Measurements from ENCODE around the gene MBD3.
"Not testable (repeated sequence)": the region's sequence is repeated elsewhere in the genome, so short reads cannot be mapped to it uniquely, and the experiment has no call there.

The MBD3 gene, protein sequence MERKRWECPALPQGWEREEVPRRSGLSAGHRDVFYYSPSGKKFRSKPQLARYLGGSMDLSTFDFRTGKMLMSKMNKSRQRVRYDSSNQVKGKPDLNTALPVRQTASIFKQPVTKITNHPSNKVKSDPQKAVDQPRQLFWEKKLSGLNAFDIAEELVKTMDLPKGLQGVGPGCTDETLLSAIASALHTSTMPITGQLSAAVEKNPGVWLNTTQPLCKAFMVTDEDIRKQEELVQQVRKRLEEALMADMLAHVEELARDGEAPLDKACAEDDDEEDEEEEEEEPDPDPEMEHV

DNA sequence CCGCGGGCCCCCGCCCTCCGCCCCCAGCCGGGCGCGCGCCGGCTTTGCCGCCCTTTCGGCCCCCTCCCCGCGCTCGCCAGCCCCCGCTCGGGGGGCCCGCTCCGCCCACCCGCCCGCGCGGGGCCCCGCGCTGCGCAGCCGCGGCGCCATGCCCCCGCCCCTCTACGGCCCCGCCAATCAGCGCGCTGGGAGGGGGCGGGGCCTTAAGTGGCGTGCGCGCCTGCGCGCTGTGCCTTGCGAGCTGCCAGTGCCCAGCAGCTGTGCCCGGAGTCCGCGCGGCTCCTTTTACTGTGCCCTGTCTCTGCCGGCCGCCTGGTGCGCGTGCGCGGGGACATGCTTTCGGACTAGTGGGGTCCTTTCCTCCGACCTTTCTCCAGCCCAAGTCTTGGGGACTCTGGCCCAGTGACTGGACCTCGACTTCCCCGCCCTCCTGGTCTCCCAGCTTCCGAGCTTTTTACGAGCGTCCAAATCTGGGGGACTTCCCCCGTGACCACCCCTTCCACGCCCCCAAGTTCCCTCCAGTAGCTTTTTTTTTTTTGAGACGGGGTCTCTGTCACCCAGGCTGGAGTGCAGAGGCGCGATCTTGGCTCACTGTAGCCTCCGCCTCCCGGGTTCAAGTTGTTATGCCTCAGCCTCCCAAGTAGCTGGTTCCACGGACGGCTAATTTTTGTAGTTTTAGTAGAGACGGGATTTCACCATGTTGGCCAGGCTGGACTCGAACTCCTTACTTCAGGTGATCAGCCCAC lies at the start of gene MBD3:
MBD3 (minus strand) TSS at position 111 of the 746 bp plus-strand sequence. CDS start 234 bp downstream, outside the sequence.
- peak; percentile 95 to 97 (median 96) for DNase-seq

DNA sequence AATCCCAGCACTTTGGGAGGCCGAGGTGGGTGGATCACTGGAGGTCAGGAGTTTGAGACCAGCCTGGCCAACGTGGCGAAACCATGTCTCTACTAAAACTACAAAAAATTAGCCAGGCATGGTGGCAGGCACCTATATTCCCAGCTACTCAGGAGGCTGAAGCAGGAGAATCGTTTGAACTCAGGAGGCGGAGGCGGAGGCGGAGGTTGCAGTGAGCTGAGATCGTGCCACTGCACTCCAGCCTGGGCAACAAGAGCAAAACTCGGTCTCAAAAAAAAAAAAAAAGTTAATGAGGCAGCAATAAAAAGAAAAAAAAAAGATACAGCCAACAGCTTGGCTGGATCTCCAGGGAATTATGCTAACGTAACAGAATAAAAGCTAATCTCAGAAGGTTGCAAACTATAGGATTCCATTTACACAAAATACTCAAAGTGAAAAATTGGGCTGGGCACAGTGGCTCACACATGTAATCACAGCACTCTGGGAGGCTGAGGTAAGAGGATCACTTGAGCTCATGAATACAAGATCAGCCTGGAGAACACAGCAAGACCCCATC lies 48.3 kb upstream of the MBD3 start:
- not testable (repeated sequence) for DNase-seq

DNA sequence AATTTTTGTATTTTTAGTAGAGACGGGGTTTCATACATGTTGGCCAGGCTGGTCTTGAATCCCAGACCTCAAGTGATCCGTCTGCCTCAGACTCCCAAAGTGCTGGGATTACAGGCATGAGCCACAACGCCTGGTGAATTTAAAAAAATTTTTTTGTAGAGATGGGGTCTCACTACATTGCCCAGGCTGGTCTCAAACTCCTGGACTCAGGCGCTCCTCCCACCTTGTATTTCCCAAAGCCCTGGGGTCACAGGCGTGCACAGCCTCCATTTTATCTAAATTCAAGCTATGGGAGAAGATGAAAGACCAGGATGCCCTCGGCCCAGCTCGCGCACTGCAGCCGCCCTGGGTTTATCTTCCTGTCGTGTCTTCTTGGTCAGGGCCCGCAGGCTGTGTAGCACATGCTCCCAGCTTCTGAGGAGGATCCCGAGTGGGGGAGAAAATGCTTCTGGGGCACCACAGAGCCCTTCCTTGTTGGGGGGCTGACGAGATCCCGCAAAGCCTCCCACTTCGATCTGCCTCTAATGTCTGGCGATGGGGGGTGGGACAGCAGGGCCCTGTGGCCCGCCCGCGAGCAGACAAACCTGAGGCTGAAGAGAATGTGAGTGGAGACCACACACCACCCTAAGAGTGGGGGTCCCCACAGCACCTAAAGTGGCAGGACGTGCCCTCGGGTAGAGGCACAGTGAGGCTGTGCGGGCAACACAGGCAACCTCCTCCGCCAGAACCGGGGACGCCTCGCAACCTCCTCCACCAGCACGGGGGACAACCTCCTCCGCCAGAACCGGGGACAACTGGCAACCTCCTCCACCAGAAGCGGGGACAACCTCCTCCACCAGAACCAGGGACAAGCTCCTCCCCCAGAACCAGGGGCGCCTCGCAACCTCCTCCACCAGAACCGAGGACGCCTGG lies 43.9 kb upstream of the MBD3 start:
- no peak for DNase-seq

DNA sequence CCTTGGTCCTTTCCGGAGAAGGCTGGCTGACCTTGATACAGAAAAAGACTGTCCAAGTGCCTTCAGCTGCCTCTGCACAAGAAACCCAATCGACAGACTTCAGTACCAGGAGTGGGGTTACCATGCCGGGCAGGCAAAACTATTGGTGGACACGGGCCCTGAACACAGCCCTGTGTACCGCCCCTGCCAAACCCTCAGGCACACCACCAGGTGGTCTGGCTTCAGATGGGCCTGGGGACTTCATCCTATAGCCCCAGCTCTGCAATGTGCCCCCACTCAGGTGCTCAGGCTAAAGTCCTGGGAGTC lies 42.2 kb upstream of the MBD3 start:
- no peak for DNase-seq

DNA sequence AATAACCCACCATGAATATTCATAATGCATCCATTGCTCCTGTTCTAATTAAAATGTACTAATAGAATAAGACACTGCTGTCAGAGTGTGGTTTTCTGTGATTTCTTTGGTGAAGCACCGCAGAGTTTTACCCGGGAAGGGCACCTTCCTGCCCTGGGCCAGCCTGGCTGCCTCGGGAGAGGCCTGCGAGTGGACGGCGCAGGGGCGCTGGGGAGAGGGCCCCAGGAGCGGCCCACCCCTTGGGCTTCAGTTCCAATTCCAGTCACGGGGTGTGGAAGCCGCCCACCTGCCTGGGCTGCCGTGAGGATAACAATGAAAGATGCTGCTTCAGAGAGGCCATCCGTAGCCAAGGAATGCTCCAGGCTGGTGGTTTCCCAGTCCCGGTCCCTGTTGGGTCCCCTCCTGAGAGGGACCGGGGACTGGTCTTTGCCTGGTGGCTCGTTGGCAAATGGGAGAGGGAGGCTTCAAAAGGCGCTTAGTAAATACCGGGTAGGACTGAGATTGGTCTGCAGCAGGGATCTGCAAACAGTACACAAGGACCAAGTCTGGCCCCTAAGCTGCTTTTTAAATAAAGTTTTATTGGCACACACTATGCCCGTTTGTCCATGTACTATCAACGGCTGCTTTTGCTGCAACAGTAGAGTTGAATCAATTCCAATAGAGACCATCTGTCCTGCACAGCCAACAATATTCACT lies 41.7 kb upstream of the MBD3 start:
- no peak for DNase-seq

DNA sequence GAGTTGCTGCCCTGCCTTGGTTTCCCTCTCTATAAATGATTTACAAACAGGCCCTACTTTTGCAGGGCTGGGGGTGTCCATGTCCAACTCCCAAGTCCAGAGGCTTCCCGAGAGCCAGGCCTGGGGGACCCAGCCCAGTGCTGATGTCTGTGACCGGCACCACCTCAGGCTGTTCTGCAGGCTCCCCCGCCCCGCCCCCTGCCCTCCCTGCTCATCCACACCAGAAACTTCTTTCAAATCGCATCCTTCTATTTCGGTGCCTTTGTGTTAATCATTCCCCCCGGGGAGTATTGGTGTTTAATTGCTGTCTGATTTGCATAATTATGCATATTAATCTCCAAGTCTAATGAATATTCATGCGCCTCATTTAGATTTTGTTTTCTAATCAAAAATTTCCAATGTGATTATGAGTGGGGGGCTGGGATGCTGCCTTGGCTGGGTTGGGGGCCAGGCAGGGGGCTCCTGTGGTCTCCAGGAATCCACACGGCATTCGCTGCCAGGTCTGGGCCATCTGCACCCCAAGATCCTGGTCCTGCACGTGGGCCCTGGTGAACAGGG lies 40.7 kb upstream of the MBD3 start:
- no peak for DNase-seq

DNA sequence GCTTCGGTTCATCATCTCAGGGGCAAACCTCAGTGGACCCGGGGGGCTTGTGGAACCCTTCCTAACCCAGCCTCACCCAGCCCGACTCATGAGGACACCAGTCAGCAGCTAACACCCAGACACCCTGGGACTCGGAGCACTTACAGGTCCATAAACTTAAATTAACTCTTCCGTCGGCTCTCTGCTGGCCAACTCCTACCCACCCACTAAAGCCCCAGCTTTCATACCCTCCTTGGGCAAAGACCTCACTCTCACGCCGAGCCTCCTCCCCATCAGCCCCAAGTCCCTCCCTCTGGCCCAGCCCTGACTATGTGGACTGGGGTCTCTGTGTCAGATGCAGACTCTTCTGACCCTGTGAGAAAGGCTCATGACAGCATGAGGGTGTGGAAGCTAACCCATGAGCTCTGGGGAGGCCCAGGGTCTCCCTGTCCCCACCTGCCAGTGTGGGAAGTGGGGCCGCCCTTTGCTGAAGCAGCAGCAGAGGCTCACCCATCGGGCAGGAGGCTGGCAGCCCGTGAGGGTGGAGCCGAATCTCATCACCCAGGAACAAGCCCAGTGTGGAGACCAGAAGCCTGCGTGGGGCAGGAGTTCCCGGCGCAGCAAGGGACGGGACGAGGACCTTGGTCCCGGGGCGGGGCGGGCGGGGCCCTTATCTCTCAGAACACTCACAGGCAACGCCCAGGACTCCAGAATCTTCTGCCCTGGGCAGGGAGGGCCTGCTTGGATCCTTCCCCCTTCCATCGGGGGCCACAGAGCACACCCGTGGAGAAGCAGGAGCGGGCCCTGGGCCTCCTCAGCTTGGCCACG lies 40.0 kb upstream of the MBD3 start:
- no peak for DNase-seq

DNA sequence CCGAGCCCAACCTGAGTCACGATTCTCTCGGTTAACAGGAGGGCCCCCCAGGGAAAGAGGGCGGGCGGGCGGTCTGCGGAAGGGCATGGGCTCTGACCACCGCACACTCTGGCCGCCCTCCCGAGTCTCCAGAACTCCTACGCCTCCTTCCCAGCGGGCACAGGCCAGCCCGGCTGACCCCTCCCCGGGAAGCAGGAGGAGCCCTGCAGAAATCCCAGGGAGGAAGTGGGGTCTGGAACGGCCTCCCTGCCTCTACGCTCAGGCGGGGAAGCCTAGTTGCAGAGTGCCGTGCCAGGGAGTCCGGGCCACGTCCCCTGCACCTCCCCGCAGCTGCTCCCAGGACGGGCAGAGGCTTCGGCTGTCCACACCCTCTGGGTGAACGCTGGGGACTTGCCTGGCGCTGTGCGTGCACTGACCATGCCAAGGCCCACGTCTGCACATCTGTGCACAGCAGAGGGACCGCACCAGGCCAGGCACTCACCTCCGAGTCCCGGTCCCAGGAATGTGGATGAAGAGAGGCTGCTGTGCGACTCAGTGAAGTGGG lies 39.0 kb upstream of the MBD3 start:
- no peak for DNase-seq

DNA sequence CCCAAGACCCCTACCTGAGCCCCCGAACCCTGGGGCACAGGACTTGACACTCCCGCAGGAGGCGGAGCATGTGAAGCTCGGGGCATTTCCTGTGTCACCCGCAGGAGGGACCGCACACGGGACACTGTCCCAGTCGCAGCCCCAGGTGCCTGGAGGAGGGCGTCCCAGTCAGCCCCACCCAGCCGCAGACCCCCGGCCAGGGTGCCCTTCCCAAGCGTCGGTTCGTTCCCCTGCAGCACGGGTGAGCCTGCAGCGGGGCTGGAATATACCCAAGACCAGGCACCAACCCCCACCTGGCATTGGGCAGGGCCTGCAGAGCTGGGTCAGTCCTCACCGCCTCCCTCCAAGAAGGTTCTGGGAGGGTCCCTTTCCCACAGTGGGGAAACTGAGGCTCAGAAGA lies 38.1 kb upstream of the MBD3 start:
- DNase-seq, result no peak

DNA sequence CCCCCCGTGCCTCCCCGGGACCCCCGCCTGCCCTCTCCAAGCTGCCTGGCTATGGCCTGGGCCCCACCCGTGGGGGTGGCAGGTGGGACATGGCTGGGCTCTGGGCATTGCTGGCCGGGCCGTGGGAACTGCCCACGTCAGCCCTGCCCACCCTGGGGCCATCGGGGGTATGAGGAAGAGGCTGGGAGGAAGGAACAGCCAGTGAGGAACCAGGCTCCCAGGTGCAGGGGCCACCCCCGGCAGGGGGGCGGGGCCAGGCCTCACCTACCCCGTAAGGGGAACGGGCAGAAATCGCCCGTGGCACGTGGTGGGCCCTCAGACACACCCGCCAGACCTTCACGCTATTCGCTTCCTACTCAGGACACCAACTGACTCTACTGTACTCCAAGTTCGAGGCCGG lies 37.3 kb upstream of the MBD3 start:
- no peak for DNase-seq

DNA sequence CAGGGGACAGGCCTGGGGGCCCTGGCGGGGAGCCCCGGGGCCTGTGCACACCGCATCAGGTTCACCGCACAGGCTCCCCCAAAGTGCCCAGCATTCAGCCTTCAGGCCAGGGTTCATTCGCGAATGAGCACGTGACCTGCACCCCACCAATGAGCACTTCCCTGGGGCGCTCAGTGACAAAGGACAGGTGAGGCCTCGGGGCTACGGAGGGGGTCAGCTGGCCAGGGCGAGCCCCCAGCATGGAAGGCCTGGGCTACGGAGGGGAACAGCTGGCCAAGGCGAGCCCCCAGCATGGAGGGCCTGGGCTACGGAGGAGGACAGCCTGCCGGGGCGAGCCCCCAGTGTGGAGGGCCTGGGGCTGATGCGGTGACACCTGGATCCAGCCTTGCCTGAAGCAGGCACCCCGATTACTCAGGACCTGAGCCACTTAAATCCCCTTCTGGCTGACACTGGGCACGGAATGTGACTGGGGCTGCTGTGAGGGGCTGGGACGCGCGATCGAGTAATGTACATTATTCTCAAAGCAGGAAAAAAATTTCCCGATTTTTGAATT lies 36.7 kb upstream of the MBD3 start:
- no peak for DNase-seq

DNA sequence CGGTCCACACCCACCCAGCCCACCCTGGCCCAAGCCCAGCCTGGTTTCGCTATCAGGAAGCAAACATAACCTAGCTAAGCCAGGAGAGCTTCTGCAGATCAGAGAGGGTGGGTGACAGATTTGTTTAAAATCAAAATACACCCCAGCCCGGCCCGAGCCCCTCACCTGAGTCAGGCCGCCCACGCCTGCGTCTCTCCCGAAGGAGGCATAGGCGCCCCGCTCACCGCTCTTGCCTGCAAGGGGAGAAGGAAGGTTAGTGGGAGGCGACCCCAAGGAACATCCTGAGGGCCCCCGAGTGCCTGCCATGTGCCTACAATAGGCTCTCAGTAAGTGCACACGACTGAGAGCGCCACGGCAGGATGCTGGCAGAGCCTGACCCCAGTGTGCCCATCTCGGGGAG lies 34.5 kb upstream of the MBD3 start:
- DNase-seq, result no peak

DNA sequence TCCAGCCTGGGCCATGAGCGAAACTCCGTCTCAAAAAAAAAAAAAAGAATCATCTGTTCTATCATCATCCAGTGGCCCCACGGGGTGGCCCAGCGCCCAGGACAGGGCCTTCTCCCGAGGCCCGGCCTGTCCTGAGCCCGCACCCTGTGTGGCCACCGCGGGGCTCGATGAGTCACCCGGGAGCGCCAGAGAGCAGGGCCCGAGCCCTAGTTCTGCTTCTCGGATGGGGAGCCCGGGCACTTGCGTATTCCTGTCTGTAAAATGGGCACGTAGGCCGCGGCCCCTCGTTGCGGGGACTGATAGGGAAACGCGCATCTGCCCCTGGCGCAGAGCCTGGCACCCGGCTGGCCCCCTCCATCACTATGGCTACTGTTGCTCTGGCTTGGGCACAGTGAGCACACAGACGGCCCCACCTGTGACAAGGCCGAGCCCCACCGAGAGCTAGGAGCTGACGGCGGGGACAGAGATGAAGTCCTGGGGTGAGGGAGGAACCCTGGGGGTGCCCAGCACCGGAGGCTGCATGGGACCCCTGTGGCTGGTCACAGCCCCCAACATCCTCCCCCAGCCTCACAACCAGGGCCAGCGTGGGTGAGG lies 33.8 kb upstream of the MBD3 start:
- no peak for DNase-seq

DNA sequence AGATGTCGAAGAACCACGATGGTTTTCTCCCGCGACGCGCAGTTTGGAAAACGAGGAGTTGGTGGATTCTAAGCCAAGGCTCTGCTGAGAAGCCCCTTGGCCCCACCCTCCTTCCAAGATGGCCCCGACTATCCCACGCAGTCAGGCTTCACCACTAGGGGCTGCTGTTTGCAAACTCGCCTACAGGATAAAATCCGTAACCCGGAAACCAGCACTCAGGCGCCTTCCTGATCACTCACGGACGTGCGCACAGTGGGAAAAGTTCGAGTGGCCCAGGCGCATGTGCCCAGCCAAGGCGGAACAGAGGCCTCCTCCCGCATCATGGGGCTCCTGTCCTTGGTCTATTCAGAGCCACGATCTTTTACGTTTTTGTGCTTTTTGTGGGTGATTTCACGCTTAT lies 31.8 kb upstream of the MBD3 start:
- DNase-seq, result peak in 1 of 3 experiments; percentile 22

DNA sequence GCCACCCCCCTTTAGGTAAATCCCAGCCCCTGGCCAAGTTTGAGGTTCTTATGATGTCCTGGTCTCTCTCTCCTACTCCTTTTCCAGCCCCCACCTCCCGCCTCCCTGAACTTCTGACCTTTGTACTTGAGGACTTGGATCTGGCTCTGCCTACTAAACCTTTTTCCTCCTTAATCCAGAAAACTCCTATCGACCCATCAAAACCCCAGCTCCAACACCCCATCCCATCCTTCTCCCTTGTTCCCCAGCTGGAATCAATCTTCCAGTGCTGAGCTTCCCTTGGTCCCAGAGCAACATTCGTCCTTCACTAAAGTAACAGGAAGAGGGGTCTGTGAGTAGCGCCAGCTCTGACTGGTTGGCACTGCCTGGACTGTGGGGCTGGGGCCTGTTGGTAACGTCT lies 29.9 kb upstream of the MBD3 start:
- no peak for DNase-seq

DNA sequence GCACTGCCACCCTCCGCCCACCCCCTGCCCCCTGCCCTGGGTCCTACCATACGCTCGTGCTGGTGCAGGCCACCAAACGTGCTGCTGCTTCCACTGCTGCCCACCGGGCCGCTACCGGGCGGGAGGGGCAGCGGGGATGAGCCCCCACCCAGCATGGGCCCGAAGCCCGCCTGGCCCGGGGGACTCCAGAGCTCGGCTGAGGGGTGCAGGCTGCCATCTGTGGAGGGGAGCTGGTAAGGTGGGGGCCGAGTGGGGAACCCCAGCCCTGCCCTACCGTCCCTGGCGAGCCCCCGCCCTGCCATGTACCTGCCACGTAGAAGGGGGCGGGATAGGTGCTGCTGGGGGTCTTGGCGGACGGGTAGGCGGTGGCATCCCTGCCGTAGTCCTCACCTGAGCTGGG lies 29.3 kb upstream of the MBD3 start:
- DNase-seq, result no peak

DNA sequence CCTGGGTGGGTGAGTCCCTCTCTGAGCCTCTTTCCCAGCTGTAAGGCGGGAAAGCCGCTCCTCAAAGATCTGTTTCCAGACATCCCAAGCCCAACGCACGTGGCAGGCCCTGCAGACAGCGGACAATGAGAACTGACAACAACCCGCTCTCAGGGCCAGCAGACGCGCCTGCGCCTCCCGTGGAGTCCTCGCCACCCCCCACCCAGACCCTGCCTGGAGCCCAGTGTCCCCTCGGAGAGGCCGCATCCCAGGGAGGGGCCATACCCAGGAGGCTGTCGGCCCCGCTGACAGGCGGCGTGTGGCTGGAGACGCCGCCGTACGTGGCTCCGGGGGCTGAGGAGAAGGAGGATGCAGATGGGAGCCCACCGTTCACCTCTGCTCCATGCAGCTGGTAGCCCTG lies 28.9 kb upstream of the MBD3 start:
- DNase-seq, result no peak

DNA sequence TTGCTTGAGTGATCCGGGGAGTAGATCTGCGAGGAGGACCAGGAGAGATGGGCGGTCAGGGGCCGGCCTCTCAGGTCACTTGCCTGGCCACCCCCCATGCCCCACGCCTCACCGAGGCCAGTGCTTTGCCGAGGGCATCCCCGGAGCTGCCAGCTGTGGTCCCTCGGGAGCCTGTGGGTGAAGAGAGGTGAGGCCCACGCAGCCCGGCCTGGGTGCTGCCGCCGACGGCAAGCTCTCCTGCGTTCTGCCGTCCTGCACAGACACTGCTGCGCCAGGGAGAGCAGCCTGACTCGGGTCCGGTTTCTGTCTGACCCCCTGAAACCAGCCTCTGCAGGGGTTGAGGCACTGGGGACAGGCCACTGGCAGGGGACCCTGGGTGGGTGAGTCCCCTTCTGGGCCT lies 28.4 kb upstream of the MBD3 start:
- DNase-seq, result no peak

DNA sequence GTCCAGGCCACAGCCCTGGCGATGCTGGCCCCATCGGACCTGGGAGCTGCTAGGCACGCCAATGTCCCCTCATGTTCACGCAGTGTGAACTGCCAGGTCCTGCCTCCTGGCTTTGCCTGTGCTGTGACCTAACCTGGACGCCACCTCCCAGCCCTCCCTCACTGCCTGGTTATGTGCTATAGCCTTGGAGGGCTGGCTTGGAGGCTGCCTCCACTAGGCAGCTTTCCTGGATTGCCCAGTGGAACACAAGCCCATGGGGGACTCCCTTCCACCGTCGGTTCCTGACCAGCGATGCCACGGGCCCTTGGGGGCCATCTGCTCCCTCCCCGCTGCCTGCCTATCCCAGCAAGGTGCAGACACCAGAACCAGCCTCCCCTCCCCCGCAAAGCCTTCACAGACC lies 27.8 kb upstream of the MBD3 start:
- no peak for DNase-seq

DNA sequence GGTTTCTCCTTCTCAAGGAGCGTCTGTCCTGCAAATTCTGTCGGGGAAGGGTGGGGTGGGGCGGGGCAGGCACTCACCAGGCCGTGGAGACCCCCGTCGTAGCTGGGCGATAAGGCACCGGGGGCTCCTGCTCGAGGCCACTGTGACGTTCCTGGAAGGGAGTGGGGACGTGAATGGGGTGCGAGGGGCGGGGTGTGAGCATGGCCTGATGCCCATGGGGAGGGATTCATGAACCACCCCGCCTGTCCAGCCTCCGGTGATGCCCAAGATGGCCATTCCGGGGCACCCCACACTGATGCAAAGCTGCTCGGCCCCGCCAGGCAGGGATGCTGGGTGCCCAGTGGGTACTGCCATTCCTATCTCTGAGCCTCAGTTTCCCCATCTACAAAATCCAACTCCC lies 27.0 kb upstream of the MBD3 start:
- no peak for DNase-seq

DNA sequence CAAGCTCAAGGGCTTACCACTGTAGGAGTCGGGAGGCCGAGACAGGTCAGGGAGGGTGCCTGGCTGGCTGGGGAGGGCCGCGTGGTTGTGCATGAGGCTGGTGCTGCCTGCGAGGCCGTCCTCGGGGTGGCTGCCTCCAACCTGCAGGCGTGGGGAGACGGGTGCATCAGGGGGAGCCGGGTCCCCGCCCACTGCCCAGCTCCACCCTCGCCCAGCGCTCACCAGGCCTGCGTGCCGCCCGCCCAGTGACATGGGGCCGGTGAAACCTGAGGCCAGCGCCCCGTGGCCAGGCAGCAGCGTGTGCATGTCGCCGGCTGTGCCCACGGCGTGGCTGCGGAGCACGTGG lies 26.4 kb upstream of the MBD3 start:
- DNase-seq, result no peak

Measured in NCI-H1417 (cell line).